GM12865 (cell line): ENCODE measurements around the gene CAMK1G.

Source experiments
- DNase-seq: peaks from one replicate; pipeline ENCODE4 v3.0.0; 2010; ENCODE audit warnings: low read depth
- H3K4me3 ChIP-seq: 2 replicates; pipeline ENCODE4 v1.5.1; 2011; ENCODE audit warnings: mild to moderate bottlenecking, low read depth, low read length, control low read depth
- TF ChIP-seq, protein P1 (sequence below): IDR thresholded peaks from 2 replicates; pipeline ENCODE4 v1.5.1; 2011; ENCODE audit warnings: low read length, control low read depth, low read depth, inconsistent platforms; ENCODE audit not compliant: insufficient read depth; ENCODE audit errors: missing control alignments

The CAMK1G gene

DNA sequence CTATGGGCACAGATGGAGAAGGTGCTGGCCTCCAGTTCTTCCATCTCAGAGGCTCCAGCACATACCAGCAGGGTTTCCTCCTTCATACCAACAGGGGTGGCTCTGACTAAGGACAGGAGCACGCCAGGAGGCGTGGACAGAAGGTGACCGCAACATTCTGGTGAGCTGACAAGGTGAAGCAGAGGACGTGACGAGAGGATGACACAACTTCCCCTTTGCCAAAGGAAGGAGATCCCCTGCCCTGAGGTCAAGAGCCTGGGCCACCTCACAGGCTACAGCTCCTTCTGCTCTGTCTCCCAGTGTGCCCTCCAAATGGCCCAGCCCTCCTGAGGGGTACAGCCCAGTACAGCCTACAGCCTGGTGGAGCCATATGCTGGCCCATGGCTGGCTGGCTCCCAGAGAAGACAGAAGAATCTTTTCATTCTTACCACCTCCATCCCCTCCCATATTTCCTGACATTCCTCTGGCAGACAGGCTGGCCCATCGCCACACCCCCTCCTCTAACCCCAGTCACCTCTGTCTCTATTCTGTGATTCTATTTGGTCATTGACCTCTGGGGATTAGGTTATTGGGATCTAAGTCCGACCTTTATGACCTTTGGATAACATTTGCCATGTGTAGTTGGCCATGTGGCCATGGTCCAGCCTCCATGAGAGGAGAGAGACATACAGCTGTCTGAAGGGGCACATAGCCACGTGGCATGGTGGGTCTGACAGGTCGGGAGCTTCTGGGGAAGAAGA is 73.8 kb downstream of the CAMK1G start:
- H3K4me3 ChIP-seq: no peak overlapping the region
- TF ChIP-seq, protein P1, sequence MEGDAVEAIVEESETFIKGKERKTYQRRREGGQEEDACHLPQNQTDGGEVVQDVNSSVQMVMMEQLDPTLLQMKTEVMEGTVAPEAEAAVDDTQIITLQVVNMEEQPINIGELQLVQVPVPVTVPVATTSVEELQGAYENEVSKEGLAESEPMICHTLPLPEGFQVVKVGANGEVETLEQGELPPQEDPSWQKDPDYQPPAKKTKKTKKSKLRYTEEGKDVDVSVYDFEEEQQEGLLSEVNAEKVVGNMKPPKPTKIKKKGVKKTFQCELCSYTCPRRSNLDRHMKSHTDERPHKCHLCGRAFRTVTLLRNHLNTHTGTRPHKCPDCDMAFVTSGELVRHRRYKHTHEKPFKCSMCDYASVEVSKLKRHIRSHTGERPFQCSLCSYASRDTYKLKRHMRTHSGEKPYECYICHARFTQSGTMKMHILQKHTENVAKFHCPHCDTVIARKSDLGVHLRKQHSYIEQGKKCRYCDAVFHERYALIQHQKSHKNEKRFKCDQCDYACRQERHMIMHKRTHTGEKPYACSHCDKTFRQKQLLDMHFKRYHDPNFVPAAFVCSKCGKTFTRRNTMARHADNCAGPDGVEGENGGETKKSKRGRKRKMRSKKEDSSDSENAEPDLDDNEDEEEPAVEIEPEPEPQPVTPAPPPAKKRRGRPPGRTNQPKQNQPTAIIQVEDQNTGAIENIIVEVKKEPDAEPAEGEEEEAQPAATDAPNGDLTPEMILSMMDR: no peak
- DNase-seq: peak; percentile 64

DNA sequence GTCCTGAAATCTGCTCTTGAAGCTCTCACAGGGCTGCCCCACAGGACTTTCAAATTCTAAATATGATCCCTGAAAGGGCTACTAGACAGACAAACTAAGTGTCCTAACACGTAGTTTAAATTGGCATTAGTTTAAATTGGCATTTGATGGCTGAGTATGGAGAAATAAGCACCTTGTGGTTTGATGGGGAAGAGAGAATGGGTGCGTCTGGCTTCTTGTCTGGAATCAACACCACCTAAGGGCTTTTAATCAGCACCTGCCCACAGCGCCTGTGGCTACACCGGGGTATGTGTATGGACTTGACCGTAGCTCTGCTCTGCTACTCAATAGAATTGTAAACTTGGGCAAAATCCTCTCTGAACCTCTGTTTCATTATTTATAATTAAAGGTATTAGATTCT is 74.4 kb downstream of the CAMK1G start:
- no peak overlapping the region for H3K4me3 ChIP-seq
- no peak for DNase-seq
- TF ChIP-seq, protein P1: no peak

DNA sequence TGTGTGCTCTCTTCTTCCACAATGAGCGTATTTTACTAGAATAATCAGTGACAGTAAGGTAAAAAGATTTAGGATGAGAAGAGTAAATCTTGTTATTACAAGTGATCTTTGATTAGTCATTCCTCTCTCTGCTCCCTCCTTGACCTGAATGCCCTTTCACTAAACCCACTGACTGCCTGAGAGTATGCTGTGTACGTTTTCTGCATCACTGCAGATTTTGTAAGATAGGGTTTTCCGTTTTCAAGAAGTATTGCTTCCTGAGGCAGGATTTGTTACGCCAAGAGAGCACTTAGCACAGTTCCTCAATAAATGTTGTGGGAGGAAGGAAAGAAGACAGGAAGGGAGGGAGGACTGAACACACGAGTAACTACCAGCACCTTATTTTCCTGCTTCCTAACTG is 76.4 kb downstream of the CAMK1G start:
- DNase-seq: peak; percentile 57
- no peak overlapping the region for H3K4me3 ChIP-seq

DNA sequence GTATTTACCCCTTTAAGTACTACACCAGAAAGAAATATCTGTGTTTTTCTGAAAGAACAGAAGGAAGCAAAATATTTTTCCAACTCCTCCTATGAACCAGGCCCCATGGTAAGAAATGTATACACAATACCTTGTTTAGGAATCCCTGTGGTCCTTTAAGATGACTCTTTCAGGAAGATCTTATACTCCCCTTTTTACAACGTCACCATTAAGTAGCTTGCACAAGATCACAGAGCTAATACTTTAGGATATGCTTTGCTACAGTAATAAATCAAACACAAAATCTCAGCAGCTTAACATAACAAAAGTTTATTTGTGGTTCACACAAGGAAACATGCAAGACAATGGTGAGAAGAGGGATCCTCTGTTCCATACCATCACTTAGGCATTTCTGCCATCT is 77.6 kb downstream of the CAMK1G start:
- TF ChIP-seq, protein P1: no peak
- DNase-seq: no peak
- H3K4me3 ChIP-seq: no peak overlapping the region

More for the DNA sequence above, 76.4 kb downstream of the CAMK1G start:
- TF ChIP-seq, protein P1: no peak

DNA sequence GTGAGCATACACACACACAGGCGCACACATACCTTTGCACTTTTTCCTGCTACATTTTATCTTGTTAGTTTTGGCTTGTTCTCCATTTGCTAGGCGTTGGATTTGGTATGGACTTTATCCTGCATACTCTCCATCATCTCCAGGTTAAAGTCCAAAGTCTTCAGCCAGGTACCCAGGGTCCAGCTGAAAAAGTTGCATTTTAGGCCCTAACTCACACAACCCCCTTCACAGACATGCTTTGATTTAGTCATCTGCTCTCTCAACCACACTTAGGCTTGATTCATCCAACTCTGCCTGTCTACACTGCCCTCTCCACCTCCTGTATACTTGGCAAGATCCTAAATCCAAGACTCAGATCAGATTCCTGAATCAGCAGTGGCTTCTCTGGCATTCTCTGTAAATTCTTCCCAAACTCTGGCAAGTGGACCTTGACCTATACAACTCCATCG is 79.4 kb downstream of the CAMK1G start:
- no peak overlapping the region for H3K4me3 ChIP-seq
- no peak for DNase-seq
- TF ChIP-seq, protein P1: no peak
